Activated CD8-positive, alpha-beta memory T cell treated with anti-CD3 and anti-CD28 coated beads, Interleukin-2, amount 50 U/mL, for 24 hours (primary cell): ENCODE data around the gene ENDOD1.

Experiments used
- DNase-seq: peaks from one replicate; pipeline ENCODE4 v3.0.0-alpha.2; 2020; ENCODE audit errors: extremely low read depth

The ENDOD1 gene

GRCh38 chr11:95076416-95076815 is 13.2 kb upstream of the ENDOD1 start:
- no peak for DNase-seq

GRCh38 chr11:95076981-95077380 is 12.7 kb upstream of the ENDOD1 start:
- DNase-seq, result no peak

- DNase-seq, result no peak
Observed at GRCh38 chr11:95078526-95078925, 11.1 kb upstream of the ENDOD1 start.

GRCh38 chr11:95081010-95081409 is 8.6 kb upstream of the ENDOD1 start:
- no peak for DNase-seq

- DNase-seq, result no peak
Observed at GRCh38 chr11:95081412-95081811, 8.2 kb upstream of the ENDOD1 start.

- no peak for DNase-seq
Observed at GRCh38 chr11:95082576-95083001, 7.1 kb upstream of the ENDOD1 start.

- no peak for DNase-seq
Observed at GRCh38 chr11:95084509-95084908, 5.1 kb upstream of the ENDOD1 start.

GRCh38 chr11:95085117-95085816 is 4.4 kb upstream of the ENDOD1 start:
- DNase-seq, result no peak

- no peak for DNase-seq
Observed at GRCh38 chr11:95086151-95086550, 3.5 kb upstream of the ENDOD1 start.

GRCh38 chr11:95086836-95087570 is 2.6 kb upstream of the ENDOD1 start:
- DNase-seq, result no peak

- DNase-seq, result no peak
Observed at GRCh38 chr11:95088946-95089619, 563 bp upstream of the ENDOD1 start.

GRCh38 chr11:95091663-95092180 is 2.1 kb downstream of the ENDOD1 start:
- DNase-seq, result no peak

GRCh38 chr11:95092549-95093324 is 3.1 kb downstream of the ENDOD1 start:
- no peak for DNase-seq

- no peak for DNase-seq
Observed at GRCh38 chr11:95093548-95093947, 3.9 kb downstream of the ENDOD1 start.

- no peak for DNase-seq
Observed at GRCh38 chr11:95095858-95096587, 6.4 kb downstream of the ENDOD1 start.

- no peak for DNase-seq
Observed at GRCh38 chr11:95097209-95097608, 7.6 kb downstream of the ENDOD1 start.

- no peak for DNase-seq
Observed at GRCh38 chr11:95098826-95099225, 9.2 kb downstream of the ENDOD1 start.

GRCh38 chr11:95100191-95100648 is 10.6 kb downstream of the ENDOD1 start:
- DNase-seq, result no peak

GRCh38 chr11:95100856-95101507 is 11.3 kb downstream of the ENDOD1 start:
- no peak for DNase-seq

GRCh38 chr11:95101935-95102334 is 12.3 kb downstream of the ENDOD1 start:
- no peak for DNase-seq
